ENCODE measurements around the gene DNAH8. TPM values are rescaled to one million over a fixed set of nuclear protein-coding genes. Genes with fewer than 3 reads are reported as not detected.

Gene DNAH8
- polyA plus RNA-seq, 1 of the 3 experiments (the other 2 are of a cell fraction) = not detected

DNA sequence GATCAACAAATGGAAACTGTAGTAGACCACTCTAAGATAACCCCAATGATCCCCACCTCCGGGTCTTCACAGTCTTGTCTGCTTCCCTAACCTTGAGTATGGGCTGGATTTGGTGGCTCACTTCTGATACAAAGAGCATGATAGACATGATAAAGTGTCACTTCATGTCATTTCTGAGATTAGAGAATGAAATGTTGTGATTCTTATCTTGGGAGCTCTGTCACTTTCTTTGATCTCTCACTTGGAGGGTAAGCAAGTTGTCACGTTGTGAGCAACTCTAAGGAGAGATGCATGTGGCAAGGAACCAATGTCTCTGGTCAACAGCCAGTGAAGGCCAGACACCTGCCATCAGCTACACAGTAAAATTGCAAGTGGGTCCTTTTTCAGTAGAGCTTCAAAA lies 9.2 kb upstream of the DNAH8 start:
- no peak overlapping the region for H3K27ac ChIP-seq (ENCODE audit: low read depth in 2 of 2, low read length in 1 of 2)
- H3K9ac ChIP-seq = no peak overlapping the region
- no peaks in the 10 kb centered on the region for H4K20me1 ChIP-seq (ENCODE audit: insufficient read depth)
- H3K4me1 ChIP-seq (ENCODE audit: control insufficient read depth in 1 of 2, insufficient read depth in 2 of 2, low read depth in 1 of 2, low read length in 1 of 2) = peaks cover 0 to 2% of the 10 kb centered on the region in 2 experiments; a peak in 1 of 4 replicates
- ChIA-PET CTCF (no interaction called here), POLR2A (no interaction called here)
- DNase-seq = no peak
- 57% methylated on average over 2 of the region's 2 CpGs for WGBS (ENCODE audit: low lambda C conversion rate)
- no peak overlapping the region for H3K4me2 ChIP-seq
- TF ChIP-seq SMC3 (IDR thresholded peaks at IDR 0.05; ENCODE audit: low read depth, low read length) (no peak), MXI1 (IDR thresholded peaks at IDR 0.05; ENCODE audit: low read depth, low read length) (no peak), GATA2 (CRISPR knock-in tag; IDR thresholded peaks at IDR 0.05) (no peak), USF1 (IDR thresholded peaks at IDR 0.05; ENCODE audit: borderline replicate concordance, low read depth) (no peak), TEAD4 (IDR thresholded peaks at IDR 0.05; ENCODE audit: borderline replicate concordance, insufficient read depth) (no peak), NRF1 (IDR thresholded peaks at IDR 0.05; ENCODE audit: low read depth, low read length) (no peak), RFX5 (IDR thresholded peaks at IDR 0.05; ENCODE audit: low read length) (no peak), JUND (IDR thresholded peaks at IDR 0.05) (no peak), REST (IDR thresholded peaks at IDR 0.05; ENCODE audit: low read depth, low read length) (no peak), EP300 (IDR thresholded peaks at IDR 0.05; ENCODE audit: borderline replicate concordance in 1 of 2, low read depth in 1 of 2, low read length in 1 of 2) (no peak), MEF2A (IDR thresholded peaks at IDR 0.05; ENCODE audit: borderline replicate concordance, low read depth) (no peak), FOSL2 (IDR thresholded peaks at IDR 0.05; ENCODE audit: borderline replicate concordance, low read depth) (no peak), SIN3A (IDR thresholded peaks at IDR 0.05; ENCODE audit: borderline replicate concordance, low read depth, low read length) (no peak), PBX3 (IDR thresholded peaks at IDR 0.05) (no peak), IRF3 (IDR thresholded peaks at IDR 0.05; ENCODE audit: low read depth, low read length) (no peak)
- TF ChIP-seq, protein P1, sequence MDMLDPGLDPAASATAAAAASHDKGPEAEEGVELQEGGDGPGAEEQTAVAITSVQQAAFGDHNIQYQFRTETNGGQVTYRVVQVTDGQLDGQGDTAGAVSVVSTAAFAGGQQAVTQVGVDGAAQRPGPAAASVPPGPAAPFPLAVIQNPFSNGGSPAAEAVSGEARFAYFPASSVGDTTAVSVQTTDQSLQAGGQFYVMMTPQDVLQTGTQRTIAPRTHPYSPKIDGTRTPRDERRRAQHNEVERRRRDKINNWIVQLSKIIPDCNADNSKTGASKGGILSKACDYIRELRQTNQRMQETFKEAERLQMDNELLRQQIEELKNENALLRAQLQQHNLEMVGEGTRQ (IDR thresholded peaks at IDR 0.05; ENCODE audit: borderline replicate concordance, low read depth, low read length) = no peak
- TF ChIP-seq, protein P2, sequence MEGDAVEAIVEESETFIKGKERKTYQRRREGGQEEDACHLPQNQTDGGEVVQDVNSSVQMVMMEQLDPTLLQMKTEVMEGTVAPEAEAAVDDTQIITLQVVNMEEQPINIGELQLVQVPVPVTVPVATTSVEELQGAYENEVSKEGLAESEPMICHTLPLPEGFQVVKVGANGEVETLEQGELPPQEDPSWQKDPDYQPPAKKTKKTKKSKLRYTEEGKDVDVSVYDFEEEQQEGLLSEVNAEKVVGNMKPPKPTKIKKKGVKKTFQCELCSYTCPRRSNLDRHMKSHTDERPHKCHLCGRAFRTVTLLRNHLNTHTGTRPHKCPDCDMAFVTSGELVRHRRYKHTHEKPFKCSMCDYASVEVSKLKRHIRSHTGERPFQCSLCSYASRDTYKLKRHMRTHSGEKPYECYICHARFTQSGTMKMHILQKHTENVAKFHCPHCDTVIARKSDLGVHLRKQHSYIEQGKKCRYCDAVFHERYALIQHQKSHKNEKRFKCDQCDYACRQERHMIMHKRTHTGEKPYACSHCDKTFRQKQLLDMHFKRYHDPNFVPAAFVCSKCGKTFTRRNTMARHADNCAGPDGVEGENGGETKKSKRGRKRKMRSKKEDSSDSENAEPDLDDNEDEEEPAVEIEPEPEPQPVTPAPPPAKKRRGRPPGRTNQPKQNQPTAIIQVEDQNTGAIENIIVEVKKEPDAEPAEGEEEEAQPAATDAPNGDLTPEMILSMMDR (IDR thresholded peaks at IDR 0.05) = no peak
- no peak overlapping the region for H2AFZ ChIP-seq (ENCODE audit: low read depth)
- H3F3A ChIP-seq (replicated peaks; ENCODE audit: insufficient read depth) = no peaks in the 10 kb centered on the region
- H3K79me2 ChIP-seq (ENCODE audit: insufficient read depth) = peaks cover 17% of the 10 kb centered on the region
- H3K9me3 ChIP-seq = no peaks in the 10 kb centered on the region
- peaks cover 0 to 2% of the 10 kb centered on the region in 2 experiments for H3K36me3 ChIP-seq (replicated peaks in 1 of 2; ENCODE audit: control insufficient read depth in 1 of 2, insufficient read depth in 2 of 2, low read length in 1 of 2)
- no peaks in the 10 kb centered on the region for H3K9me2 ChIP-seq
- no peak overlapping the region for H3K4me3 ChIP-seq (ENCODE audit: low read depth in 2 of 2, low read length in 1 of 2)
- H3K27me3 ChIP-seq (ENCODE audit: insufficient read depth) = no peaks in the 10 kb centered on the region
